ENCODE measurements around the gene ENPP1.

The ENPP1 gene

DNA sequence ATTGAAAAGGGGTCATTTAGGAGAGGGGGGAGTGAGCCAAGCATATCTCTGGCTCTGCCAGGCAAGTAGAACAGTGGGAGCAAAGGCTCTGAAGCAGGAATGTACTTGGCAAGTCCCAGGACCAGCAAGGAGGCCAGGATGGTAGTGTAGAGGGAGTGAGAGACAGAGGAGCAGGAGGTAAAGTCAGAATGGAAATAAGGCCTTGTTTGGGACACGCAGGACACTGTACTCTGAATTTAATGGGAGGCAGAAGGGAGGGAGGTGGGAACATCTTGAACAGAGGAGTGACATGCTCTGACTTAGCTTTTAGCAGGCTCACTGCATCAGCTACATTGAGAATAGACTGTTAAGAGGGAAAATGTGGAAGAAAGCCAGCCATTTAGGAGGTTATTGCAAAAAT is 37.0 kb upstream of the ENPP1 start:
- Mint-ChIP-seq H3K36me3 (ENCODE audit: insufficient read depth) (no peaks in the 10 kb centered on the region), H3K27me3 (peaks cover 53% of the 10 kb centered on the region), H3K4me3 (no peak overlapping the region)

DNA sequence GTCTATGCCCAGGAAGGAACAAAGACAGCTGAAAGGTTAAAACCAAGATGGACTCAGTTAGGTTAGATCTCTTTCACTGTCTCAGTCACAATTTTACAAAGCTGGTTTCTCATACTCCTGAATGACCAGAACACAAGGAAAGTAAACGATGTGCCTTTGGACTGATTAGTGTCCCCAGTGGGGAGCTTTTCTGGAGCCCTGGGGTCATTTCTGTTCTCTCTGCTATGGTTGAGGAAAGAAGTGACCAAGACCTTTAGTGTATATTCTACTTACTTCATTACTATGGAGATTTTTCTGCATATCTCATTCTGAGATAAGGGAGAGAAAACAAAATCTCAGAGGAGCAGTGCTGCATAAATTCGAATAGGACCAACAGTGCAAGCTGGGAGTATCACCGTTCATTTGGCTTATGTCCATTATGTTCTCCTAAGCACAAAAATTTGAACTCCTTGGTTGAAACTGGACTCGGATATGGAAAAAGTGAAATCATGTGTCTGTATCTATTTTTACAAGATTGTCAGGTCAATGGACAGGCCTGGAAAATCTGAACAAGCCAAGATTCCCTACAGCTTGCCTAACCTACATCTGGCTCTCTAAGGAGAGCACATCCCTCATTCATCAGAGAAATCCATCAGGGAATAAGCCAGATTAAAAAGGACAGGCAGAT is 34.4 kb upstream of the ENPP1 start:
- ATAC-seq (replicated peaks; ENCODE audit: extremely low read depth, poor library complexity, severe bottlenecking) (no peak), DNase-seq (ENCODE audit: low spot score in 2 of 2) (no peak)
- no peaks in the 10 kb centered on the region for H3K4me1 Mint-ChIP-seq
- H3K27me3 Mint-ChIP-seq, result peaks cover 46% of the 10 kb centered on the region
- H3K9me3 Mint-ChIP-seq, result no peaks in the 10 kb centered on the region
- H3K27ac Mint-ChIP-seq (ENCODE audit: low read depth), result no peak overlapping the region
- H3K36me3 Mint-ChIP-seq (ENCODE audit: insufficient read depth), result no peaks in the 10 kb centered on the region
- H3K4me3 Mint-ChIP-seq, result no peak overlapping the region

More for the DNA sequence above, 37.0 kb upstream of the ENPP1 start:
- H3K9me3 Mint-ChIP-seq, result no peaks in the 10 kb centered on the region
- ATAC-seq (replicated peaks; ENCODE audit: extremely low read depth, poor library complexity, severe bottlenecking) (no peak), DNase-seq (ENCODE audit: low spot score in 2 of 2) (no peak)
- H3K27ac Mint-ChIP-seq (ENCODE audit: low read depth), result no peak overlapping the region
- H3K4me1 Mint-ChIP-seq, result no peaks in the 10 kb centered on the region

DNA sequence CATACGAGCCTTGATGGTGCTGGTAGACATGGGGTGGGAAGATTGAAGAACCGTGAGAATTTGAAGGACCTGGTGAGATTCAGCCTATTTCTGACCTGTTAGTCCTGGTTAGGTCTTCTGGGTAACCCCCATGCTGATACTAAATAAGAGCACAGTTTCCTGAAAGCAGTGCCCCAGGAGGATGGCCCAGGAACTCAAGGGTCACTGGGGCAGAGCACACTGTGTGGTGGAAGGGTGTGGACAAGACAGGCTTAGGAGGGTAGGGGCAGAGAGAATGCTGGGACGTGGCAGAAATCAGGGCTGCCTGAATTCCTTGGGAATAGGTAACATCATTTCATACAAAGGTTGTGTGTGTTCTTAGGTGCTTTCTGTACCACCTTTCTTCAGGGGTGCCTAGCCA is 31.9 kb upstream of the ENPP1 start:
- Mint-ChIP-seq H3K4me1 (no peaks in the 10 kb centered on the region), H3K9me3 (no peaks in the 10 kb centered on the region), H3K4me3 (no peak overlapping the region), H3K27ac (ENCODE audit: low read depth) (no peak overlapping the region), H3K36me3 (ENCODE audit: insufficient read depth) (no peaks in the 10 kb centered on the region), H3K27me3 (peaks cover 33% of the 10 kb centered on the region)
- DNase-seq (ENCODE audit: low spot score in 2 of 2) (no peak), ATAC-seq (replicated peaks; ENCODE audit: extremely low read depth, poor library complexity, severe bottlenecking) (no peak)

DNA sequence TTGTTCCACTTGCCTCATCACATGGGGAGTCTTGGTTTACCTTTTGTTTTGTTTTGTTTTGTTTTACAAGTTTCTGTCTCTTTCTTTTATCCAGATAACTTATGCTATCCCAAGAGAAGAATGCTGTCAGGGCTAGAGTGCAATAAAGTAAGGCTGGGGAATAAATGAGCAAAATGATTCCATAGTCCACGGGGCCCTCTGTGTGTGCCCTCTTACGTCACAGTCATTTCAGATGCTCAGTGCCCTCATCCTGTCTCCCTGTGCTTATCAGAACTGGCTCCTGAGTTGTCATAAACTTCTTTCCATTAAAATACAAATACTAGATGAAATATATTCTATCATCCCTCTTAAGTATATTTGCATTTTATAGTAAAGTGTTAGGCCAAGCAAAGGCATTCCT is 30.8 kb upstream of the ENPP1 start:
- Mint-ChIP-seq H3K9me3 (no peaks in the 10 kb centered on the region), H3K27me3 (peaks cover 38% of the 10 kb centered on the region), H3K27ac (ENCODE audit: low read depth) (no peak overlapping the region), H3K4me3 (no peak overlapping the region), H3K4me1 (no peaks in the 10 kb centered on the region), H3K36me3 (ENCODE audit: insufficient read depth) (no peaks in the 10 kb centered on the region)
- no peak for DNase-seq (ENCODE audit: low spot score in 2 of 2)
- no peak for ATAC-seq (replicated peaks; ENCODE audit: extremely low read depth, poor library complexity, severe bottlenecking)

DNA sequence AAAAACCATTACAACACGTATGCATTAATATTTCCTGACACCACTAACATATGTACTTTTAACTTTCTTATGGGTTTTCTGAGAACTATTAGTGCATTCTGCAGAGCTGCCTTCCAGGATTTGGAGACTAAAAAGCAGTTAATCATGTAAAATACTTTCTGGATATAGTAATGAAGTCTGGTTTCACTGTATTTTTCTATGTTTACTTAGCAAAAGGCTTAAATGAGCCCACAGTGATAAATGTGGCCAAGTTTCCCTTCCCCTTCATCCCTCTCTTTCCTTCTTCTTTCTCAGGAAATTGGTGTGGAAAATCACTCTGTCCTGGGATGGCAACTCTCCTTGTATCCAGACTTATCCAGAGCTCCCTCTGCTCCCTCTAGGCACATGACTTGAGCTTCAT is 29.7 kb upstream of the ENPP1 start:
- Mint-ChIP-seq H3K36me3 (ENCODE audit: insufficient read depth) (no peaks in the 10 kb centered on the region), H3K9me3 (no peaks in the 10 kb centered on the region), H3K27me3 (peaks cover 42% of the 10 kb centered on the region), H3K4me1 (no peaks in the 10 kb centered on the region), H3K27ac (ENCODE audit: low read depth) (no peak overlapping the region), H3K4me3 (no peak overlapping the region)
- no peak for DNase-seq (ENCODE audit: low spot score in 2 of 2)
- ATAC-seq (replicated peaks; ENCODE audit: extremely low read depth, poor library complexity, severe bottlenecking), result no peak

DNA sequence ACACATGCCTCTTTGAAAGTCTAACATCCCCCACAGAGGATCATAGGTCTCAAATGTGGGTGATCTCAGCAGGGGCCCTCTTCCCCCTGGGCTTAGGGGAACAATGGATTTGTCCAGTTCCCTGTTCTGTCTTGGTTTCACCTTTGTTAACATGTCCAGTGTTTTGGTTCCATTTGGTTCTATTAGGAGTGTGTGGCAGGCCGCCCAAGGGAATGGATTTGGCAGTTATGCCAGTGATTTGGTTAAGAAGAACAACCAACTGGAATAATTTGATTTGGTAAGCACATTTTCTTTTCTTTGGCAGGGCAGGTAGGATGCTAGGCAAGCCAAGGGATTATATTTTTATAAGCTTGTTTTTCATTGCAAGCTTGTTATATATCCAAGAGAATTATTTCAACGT is 28.5 kb upstream of the ENPP1 start:
- H3K4me1 Mint-ChIP-seq, result no peaks in the 10 kb centered on the region
- no peaks in the 10 kb centered on the region for H3K9me3 Mint-ChIP-seq
- ATAC-seq (replicated peaks; ENCODE audit: extremely low read depth, poor library complexity, severe bottlenecking), result no peak
- no peak for DNase-seq (ENCODE audit: low spot score in 2 of 2)
- H3K4me3 Mint-ChIP-seq, result no peak overlapping the region
- peaks cover 53% of the 10 kb centered on the region for H3K27me3 Mint-ChIP-seq
- no peak overlapping the region for H3K27ac Mint-ChIP-seq (ENCODE audit: low read depth)
- no peaks in the 10 kb centered on the region for H3K36me3 Mint-ChIP-seq (ENCODE audit: insufficient read depth)

DNA sequence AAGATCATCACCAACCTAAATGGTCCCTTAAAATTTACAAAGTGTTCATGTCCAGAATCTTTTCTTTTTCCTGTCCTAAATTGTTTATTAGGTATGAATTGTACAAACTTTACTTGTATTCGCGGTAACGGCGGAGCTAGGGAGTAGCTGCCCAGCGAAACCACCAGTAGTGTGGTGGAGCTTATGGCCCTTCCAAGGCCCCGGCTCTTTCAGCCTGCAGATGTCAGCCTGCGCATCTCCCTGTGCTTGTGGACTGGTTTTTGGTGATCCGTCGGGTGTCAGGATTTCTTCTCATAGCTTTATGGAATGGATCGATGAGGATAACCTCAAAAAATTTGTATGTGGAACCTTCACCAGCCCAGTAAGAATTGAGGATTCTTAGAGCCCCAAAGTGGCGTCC is 27.2 kb upstream of the ENPP1 start:
- Mint-ChIP-seq H3K4me1 (no peaks in the 10 kb centered on the region), H3K36me3 (ENCODE audit: insufficient read depth) (peaks cover 2% of the 10 kb centered on the region), H3K27me3 (peaks cover 56% of the 10 kb centered on the region), H3K27ac (ENCODE audit: low read depth) (no peak overlapping the region), H3K4me3 (no peak overlapping the region), H3K9me3 (no peaks in the 10 kb centered on the region)
- DNase-seq (ENCODE audit: low spot score in 2 of 2) (no peak), ATAC-seq (replicated peaks; ENCODE audit: extremely low read depth, poor library complexity, severe bottlenecking) (no peak)

DNA sequence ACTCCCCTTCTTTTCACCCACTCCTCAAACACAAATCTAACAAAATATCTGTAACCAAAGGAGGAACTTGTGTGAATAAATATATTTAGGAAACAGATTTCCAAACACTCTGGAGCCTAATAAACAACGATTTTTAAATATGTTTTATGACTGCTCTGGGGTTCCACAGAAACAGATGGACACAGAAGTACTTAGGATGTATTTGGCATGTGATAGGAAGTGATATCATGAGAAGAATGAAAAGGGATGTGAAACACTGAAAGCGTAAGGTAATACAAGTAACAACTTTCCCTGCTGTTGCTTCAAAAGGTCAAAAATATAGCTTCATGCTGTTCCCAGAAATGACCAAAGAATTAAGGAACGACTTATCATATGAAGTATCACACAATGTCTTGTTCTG is 26.1 kb upstream of the ENPP1 start:
- peaks cover 56% of the 10 kb centered on the region for H3K27me3 Mint-ChIP-seq
- H3K4me3 Mint-ChIP-seq, result no peak overlapping the region
- H3K9me3 Mint-ChIP-seq, result no peaks in the 10 kb centered on the region
- no peak overlapping the region for H3K27ac Mint-ChIP-seq (ENCODE audit: low read depth)
- no peak for DNase-seq (ENCODE audit: low spot score in 2 of 2)
- no peaks in the 10 kb centered on the region for H3K4me1 Mint-ChIP-seq
- H3K36me3 Mint-ChIP-seq (ENCODE audit: insufficient read depth), result peaks cover 2% of the 10 kb centered on the region
- no peak for ATAC-seq (replicated peaks; ENCODE audit: extremely low read depth, poor library complexity, severe bottlenecking)

DNA sequence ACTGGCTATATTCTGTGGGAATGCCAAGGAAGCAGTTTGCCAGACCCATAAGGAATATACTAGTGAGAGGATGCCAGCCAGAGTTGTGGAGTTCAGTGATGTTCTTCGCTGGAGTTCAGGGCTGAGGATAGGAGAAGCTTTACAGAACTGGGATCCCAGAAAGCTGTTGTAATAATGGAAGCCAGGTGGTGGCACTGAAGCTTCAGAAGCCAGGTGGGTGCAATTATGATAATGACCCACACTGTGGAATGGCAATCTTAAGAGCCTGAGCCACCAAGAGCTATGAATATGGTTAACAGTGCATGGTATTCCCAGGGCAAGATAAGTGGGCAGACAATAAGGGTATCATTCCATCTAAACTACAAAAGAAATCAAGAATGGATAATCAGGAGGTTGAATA is 25.1 kb upstream of the ENPP1 start:
- no peak for DNase-seq (ENCODE audit: low spot score in 2 of 2)
- H3K27ac Mint-ChIP-seq (ENCODE audit: low read depth), result no peak overlapping the region

DNA sequence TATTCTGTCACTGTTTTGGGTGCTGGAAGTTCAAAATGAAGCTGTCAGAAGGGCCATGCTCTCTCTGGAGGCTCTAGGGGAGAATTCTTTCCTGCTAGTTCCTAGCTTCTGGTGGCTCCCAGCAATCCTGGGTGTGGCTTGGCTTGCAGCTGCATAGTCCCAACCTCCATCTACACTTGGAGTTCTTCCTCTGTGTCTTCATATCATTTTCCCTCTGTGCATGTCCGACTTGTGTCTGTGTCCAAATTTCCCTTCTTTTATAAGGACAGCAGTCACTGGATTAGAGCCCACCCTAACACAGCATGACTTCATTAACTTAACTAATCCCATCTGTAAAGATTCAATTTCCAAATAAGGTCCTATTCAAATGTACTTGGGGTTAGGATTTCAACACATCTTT is 23.3 kb upstream of the ENPP1 start:
- Mint-ChIP-seq H3K9me3 (no peaks in the 10 kb centered on the region), H3K4me1 (no peaks in the 10 kb centered on the region), H3K36me3 (ENCODE audit: insufficient read depth) (peaks cover 2% of the 10 kb centered on the region), H3K27ac (ENCODE audit: low read depth) (no peak overlapping the region), H3K4me3 (no peak overlapping the region), H3K27me3 (peaks cover 47% of the 10 kb centered on the region)
- no peak for DNase-seq (ENCODE audit: low spot score in 2 of 2)
- ATAC-seq (replicated peaks; ENCODE audit: extremely low read depth, poor library complexity, severe bottlenecking), result no peak

More for the DNA sequence above, 25.1 kb upstream of the ENPP1 start:
- ATAC-seq (replicated peaks; ENCODE audit: extremely low read depth, poor library complexity, severe bottlenecking), result no peak
- no peak overlapping the region for H3K4me3 Mint-ChIP-seq
- no peaks in the 10 kb centered on the region for H3K4me1 Mint-ChIP-seq
- H3K36me3 Mint-ChIP-seq (ENCODE audit: insufficient read depth), result peaks cover 2% of the 10 kb centered on the region
- H3K9me3 Mint-ChIP-seq, result no peaks in the 10 kb centered on the region
- peaks cover 56% of the 10 kb centered on the region for H3K27me3 Mint-ChIP-seq

DNA sequence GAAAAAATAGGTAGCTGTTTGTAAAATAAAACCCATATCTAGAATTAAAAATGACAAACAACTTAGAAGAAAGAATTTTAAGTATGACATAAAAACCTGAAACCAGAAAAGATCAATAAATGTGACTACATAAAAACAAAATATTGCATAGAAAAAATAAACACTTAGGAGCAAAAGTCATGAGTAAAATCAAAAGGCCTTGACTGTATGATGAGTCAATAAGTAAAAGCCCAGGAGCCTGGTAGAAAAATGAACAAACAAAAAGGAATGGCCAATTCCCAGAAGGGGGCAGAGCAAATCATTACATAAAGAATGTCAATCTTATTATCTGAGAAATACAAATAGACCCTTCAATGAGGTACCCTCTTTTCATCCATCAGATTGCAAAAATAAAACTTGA is 20.7 kb upstream of the ENPP1 start:
- Mint-ChIP-seq H3K4me1 (no peaks in the 10 kb centered on the region), H3K27ac (ENCODE audit: low read depth) (no peak overlapping the region), H3K27me3 (peaks cover 31% of the 10 kb centered on the region), H3K9me3 (no peaks in the 10 kb centered on the region), H3K4me3 (no peak overlapping the region), H3K36me3 (ENCODE audit: insufficient read depth) (peaks cover 2% of the 10 kb centered on the region)
- ATAC-seq (replicated peaks; ENCODE audit: extremely low read depth, poor library complexity, severe bottlenecking), result no peak
- no peak for DNase-seq (ENCODE audit: low spot score in 2 of 2)

DNA sequence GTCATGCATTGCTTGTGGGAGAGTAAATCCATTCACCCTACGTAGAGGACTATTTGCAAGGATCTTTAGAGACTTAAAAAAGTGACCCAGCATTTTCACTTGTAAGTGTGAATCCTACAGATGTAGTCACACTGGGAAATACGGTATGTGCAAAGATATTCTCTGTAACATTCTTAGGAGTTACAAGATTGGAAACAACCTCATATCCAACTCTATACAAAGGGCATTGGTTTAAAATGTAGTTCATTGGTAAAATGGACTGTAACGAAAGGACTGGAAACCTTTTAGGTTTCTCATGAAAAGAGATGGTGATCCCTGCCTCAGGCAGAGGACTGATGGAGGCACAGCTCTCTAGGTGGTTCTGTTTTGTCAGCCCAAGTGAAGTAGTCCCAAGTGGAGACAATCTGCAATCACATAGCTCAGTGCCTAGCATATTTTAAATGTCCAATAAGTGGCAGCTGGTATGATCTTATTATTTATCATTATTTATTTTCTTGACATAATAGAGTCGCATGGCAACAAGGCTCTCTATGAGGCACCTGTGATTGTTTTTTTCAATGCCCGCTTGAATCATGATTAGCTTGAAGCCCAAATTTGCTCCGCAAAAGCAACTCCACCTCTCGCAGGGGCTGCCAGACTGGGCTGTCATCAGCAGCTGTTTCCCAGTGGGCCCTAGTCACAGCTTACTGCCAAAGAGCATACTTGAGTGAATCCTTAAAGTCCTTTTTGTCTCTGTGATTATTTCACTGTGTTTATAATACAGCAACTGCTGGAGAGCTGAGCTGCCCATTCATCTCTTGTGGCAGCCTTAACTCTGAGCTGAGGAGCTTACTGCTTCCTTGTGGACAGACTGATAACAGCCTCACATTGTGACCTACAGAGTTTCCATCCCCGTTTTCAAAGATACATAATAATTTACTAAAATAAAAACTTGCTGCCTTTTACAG is 19.8 kb upstream of the ENPP1 start:
- Mint-ChIP-seq H3K27ac (ENCODE audit: low read depth) (no peak overlapping the region), H3K27me3 (peaks cover 22% of the 10 kb centered on the region), H3K4me1 (no peaks in the 10 kb centered on the region), H3K9me3 (no peaks in the 10 kb centered on the region), H3K4me3 (no peak overlapping the region), H3K36me3 (ENCODE audit: insufficient read depth) (peaks cover 2% of the 10 kb centered on the region)
- DNase-seq (ENCODE audit: low spot score in 2 of 2) (no peak), ATAC-seq (replicated peaks; ENCODE audit: extremely low read depth, poor library complexity, severe bottlenecking) (no peak)

DNA sequence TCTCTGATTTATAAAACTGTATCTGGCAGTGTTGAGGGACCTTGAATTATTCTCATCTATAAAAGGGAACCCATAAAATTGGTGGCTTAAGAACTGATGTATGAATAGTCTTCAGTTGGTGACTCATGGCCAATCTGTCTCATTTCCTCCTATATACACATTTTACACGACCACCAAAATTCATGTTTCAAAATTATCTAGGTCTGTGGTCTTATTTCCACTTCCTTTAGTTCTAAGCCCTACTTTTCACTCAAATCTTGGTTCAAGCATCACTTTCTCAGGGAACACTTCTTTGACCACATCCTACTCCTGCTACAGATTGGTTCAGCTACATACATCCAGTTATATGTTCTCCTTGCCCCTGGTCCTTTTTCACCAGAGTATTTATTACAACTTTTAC is 18.6 kb upstream of the ENPP1 start:
- no peak for DNase-seq (ENCODE audit: low spot score in 2 of 2)
- ATAC-seq (replicated peaks; ENCODE audit: extremely low read depth, poor library complexity, severe bottlenecking), result no peak
- Mint-ChIP-seq H3K4me1 (no peaks in the 10 kb centered on the region), H3K9me3 (no peaks in the 10 kb centered on the region), H3K36me3 (ENCODE audit: insufficient read depth) (peaks cover 2% of the 10 kb centered on the region), H3K27ac (ENCODE audit: low read depth) (no peak overlapping the region), H3K27me3 (peaks cover 10% of the 10 kb centered on the region), H3K4me3 (no peak overlapping the region)

Measured in central memory CD8-positive, alpha-beta T cell (primary cell).